ENCODE results near the gene SIPA1L2.
"Not testable (repeated sequence)": the region's sequence is repeated elsewhere in the genome, so short reads cannot be mapped to it uniquely, and the experiment has no call there.

Gene SIPA1L2

DNA sequence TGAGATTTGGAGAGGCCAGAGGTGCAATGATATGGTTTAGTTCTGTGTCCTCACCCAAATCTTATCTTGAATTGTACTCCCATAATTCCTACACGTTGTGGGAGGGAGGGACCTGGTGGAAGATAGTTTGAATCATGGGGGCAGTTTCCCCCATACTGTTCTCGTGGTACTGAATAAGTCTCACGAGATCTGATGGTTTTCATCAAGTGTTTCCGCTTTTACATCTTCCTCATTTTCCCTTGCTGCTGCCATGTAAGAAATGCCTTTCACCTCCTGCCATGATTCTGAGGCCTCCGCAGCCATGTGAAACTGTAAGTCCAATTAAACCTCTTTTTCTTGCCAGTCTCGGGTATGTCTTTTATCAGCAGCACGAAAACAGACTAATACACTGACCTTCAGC, 17.1 kb downstream of the SIPA1L2 start:
- not testable (repeated sequence) for DNase-seq

DNA sequence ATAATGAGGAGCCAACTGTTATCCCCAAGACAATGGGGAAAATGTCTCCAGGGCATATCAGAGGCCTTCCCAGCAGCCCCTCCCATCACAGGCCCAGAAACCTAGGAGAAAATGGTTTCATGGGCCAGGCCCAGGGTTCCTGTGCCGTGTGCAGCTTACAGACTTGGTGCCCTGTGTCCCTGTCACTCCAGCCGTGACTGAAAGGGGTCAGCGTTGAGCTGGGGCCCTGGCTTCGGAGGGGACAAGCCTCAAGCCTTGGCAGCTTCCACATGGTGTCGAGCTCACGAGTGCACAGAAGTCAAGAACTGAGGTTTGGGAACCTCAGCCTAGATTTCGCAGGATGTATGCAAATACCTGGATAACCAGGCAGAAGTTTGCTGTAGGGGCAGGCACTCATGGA, 18.1 kb downstream of the SIPA1L2 start:
- DNase-seq, result no peak

DNA sequence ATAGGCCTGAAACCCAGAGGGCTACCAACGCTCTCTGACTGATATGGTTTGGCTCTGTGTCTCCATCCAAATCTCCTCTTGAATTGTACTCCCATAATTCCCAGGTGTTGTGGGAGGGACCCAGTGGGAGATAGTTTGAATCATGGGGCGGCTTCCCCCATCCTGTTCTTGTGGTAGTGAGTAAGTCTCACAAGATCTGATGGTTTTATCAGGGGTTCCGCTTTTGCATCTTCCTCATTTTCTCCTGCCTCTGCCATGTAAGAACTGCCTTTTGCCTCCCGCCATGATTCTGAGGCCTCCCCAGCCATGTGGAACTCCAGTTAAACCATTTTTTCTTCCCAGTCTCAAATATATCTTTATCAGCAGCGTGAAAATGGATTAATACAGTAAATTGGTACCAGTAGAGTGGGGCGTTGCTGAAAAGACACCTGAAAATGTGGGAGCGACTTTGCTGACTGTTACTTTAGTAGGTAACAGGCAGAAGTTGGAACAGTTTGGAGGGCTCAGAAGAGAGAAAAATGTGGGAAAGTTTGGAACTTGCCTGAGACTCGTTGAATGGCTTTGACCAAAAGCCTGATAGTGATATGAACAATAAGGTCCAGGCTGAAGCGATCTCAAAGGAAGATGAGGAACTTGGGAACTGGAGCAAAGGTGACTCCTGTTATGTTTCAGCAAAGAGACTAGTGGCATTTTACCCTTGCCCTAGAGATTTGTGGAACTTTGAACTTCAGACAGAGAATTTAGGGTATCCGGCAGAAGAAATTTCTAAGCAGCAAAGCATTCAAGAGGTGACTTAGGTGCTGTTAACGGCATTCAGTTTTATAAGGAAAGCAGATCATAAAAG, 18.8 kb downstream of the SIPA1L2 start:
- DNase-seq, result not testable (repeated sequence)

DNA sequence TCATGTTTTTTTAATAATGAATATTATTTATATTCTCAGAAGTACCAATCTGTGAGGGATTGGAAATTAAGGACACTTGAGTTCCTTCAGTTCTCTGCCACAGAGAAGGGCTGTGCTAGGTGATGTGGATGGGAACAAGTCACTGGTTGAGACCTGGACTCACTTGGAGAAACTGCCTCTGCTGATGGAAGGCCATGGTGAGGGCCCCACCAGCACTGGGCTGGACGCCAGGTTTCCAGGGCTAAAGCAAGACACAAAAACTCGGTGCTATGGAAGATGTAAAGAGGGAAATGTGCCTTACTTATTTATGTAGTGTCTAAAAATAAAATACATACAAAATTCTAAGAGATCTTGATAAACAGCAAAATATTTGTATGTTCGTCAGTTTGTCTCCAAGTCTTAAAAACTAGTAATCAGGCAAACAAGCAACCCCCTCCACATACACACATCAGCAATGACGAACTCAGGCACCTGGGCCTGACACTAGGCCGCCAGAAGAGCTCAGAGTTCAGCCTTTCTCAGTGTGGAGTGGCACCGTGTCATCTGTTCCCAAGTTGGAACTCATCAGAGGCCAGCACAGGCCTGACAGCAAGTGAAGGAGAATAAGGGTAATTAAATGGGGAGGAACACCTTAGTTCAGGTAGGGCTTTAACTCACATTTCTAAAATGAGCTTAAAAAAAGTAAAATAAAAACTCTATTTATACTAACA, 19.6 kb downstream of the SIPA1L2 start:
- no peak for DNase-seq

DNA sequence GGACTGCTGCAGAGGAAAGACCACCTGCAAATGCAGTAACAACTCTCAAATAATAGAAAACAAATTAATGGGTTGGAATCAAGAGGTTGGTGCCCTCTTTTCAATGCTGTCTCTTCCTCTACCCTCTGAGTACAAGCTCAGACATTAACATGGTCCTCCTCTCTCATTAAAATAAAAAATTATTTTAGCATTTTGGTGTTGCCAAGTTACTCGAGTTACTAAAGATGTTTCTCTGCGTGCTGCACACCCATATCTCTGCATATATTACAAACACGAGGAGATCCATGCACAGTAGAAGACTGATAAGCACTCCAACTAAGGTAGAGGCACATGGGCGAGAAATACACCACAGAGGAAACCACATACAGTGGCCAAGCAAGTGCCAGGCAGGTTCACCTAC, 21.5 kb downstream of the SIPA1L2 start:
- no peak for DNase-seq

DNA sequence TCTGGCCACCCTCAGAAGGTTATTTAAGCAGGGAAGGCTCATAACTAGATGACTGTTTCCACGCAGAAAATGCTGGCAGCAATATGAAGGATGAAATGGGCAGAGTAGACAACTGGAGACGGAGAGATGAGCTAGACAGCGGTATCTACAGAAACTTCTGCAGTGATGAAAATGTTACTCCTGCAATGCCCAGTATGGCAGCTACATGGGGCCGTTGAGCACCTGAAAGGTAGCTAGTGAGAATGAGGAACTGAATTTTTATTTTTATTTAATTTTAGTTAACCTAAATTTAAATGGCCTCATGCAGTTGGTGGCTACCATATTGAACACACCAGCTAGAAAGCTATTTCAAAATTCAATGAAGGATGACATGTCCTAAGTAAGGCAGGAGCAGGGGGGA, 27.3 kb downstream of the SIPA1L2 start:
- no peak for DNase-seq

DNA sequence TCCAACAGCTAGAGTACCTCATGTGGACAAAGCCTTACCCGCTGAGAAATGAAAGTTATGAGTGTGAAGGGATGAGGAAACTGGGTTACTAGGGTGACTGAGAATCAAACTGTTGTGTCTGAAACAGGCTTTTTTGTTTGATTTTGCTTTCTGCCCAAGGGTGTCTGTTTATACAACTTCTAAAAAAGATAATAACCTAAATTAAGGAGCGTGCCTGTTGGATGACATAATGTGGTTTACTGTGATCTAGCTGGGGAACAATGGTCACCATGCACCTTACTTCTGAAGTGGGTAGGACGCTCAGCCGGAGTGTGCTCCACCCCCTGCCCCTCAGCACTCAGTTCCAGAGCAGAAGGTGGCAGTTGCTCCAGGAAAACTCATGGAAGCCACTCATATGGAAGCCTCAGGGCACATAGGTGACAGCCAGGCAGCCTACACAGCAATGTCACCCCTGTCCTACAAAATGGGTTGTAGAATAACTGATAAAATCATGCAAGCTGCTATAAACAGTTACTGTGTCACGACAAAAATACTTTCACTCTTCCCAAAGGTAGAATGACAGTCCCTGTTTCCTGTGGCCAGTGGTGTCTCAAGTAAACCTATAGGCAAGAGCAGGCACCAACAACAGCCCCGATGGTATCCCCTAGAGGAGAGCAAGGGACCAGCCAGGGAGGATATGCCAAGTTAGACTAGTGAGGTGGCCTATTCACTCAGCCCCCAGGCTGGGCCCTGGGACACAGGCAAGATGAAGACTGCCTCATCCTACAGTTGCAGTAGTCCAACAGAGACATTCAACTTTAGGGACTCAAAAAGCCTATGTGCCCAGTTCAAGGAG, 29.3 kb downstream of the SIPA1L2 start:
- no peak for DNase-seq

DNA sequence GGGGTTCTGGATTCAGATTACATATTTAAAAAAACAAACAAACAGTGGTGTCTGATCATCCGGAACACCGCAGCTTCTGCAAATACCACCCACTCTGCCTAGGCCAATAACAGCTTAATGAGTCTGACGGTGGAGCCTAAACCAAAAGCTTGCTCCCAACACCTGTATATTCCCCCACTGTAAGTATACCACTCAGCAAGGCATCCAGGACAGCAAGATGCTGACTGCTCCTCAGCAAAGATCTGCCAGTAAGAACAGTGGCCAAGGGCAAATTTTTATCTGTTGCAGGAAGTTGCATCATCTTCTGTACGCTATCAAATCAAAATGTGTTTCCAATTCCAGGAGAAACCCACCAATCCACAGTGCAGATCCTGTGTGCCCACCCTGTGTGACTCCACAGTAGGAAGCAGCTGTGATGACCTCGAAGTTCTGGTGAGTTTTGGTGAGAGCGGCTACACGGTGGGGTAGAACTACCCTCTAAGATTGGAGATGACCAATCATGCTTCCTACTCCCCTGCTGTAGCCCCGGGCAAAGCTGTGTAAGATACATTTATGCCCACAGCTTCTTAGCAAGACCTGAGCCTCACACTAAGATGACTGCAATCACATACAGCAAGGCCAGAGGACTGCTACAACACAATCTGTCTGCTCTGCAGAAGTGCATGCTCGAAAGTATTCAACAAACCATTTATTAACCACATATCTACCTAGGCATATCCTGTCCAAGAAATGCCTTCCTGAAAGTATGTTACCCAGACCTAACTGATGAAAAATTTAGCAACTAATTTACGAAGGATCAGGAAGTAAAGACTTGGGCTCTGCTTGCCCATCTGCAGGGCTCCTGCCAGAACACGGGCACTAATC, 30.5 kb downstream of the SIPA1L2 start:
- no peak for DNase-seq

DNA sequence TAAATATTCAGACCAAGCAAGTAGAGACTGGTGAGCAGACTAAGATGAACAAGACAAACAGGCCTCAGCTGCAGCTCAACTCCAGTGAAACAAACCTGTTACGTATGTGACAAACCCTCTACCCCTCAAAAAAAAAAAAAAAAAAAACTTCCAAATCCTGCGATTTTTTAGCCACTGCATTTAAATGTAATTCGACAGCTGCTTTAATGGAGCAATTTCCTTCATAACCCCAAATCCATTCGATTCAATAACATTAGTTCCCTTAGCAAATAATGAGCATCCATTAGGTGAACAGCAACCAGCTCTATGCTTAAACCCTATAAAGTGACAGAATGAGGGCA, 31.1 kb downstream of the SIPA1L2 start:
- no peak for DNase-seq

DNA sequence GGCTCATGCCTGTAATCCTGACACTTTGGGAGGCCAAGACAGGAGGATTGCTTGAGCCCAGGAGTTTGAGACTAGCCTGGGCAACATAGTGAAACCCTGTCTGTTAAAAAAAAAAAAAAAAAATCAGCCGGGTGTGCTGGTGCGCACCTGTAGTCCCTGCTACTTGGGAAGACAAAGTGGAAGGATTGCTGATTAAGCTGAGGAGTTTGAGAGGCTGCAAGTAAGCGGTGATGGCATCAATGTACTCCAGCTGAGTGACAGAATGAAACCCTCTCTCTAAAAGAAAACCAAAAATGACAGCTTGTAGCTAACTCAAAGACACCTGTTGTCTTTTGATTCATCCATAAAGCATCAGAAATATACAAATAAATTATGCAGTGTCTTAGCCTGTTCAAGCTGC, 31.8 kb downstream of the SIPA1L2 start:
- DNase-seq, result no peak

DNA sequence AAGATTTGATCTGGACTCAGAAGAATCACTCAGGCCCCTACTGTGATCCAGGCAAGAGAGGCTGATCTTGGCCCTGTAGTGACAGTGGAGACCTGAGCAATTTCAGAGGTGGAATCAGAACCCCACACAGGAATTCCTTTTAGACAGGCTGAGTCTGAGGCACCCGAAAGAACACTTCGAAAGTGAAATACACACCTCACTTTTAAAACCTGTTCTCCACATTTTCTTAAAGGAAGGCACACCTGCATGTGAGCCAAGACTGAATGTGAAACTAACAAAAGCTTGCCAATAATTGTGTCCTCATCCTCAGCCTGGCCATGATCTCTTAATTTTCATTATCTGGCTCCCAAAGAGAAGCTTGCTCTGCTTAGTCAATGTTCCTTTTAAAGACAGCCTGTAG, 32.2 kb downstream of the SIPA1L2 start:
- no peak for DNase-seq

DNA sequence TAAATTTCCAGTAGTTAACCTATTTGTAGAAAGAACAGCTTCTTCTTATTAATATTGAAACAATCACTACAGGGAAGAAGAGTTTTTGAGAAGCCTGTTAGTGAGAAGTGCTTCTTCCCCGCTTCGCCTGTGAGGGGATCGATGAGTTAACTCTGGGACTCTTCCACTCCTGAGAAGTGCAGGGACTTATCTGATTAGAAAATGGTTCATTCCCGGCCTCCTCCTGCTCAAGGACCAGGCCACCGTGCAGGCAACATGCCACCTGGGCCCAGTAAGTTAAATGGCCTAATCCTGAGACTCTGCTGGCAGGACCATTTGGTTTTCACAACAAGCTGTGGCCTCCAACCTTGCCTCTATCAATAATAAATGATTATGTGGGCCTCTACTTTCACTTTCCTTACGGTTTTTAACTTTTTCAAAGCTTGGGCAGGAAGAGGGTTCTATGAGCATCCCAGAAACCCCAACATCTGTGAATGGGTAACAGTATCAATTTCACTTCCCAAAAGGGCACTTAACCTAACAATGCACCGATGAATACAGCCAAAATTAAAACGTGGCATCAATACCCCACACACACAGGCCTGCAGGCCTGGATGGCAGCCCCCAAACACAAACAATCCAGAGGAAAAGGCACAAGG, 33.1 kb downstream of the SIPA1L2 start:
- DNase-seq, result no peak

DNA sequence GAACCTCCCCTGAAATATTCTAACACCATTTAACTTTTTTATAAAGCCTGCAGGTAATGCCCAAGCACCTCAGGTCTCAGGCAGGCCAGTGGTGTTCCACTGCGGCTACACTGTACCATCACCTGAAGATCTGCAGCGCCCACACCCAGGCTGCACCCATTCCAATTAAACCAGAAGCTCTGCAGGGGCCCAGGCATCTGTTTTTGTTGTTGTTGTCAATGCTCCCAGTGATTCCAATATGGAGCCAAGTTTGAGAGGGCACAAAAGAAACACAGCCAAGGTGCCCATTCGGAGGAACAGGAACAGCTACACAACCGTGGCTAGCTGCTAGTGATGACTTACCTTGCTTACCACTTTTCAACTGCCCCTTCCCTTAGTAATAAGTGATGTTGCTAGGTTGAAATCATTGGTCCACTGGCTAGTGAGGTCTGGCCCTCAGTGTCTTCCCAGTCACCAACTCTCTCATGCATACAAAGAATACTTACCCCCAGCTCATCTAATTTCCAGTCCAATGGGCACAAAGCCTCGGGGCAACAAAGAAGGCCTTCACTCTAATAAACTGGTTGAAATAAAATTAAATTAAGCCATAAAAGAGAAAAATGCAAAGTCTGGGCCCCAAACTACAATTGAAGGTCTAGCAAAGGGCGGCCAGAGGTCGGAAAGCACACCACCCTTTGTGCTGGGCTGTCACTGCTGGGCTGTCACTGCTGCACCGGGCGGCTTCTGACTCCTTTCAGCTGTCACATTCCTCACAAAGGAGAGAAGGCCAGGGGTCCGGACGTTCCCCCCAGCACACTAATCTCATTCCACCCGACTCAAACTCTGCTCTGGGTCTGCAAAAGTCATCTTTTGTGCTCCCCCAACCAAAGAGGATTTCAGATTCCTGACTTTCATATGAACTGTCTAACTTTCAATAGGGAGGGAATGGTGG, 34.9 kb downstream of the SIPA1L2 start:
- no peak for DNase-seq

DNA sequence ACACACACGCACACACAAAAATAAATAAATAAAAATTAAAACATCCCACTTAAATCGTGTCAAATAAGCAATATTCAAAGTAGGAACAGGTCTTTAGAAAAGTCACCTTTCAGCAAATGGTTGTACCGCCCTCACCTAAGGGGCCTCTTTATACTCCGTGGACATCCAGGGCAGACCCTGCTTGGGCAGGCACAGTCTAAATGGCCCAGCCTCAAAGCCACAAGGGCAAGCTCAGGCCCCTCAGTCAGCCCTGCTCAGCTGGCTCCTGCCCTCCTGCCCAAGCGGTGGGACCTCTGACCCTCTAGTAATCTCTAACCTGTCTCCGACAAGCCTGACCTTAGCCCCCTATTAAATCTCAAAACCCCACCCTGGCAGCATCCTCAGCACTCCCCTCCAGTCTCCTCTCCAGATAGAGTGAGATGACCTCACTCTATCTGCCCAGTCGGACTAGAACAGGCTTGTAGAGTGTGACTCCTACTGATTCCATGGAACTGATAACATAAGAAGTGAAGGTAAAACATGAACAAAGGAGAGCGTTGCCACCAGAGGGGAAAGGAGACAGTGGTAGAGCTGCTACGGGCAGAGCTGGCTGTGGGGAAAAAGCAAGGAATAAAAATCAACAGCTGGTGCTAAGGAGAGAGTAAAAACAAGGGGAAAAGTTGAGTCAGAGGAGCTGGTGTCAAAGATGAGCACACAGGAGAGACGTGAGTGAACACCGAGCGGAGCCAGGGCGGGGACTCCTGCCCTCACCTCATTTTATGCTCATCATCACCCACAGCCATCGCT, 36.0 kb downstream of the SIPA1L2 start:
- no peak for DNase-seq

DNA sequence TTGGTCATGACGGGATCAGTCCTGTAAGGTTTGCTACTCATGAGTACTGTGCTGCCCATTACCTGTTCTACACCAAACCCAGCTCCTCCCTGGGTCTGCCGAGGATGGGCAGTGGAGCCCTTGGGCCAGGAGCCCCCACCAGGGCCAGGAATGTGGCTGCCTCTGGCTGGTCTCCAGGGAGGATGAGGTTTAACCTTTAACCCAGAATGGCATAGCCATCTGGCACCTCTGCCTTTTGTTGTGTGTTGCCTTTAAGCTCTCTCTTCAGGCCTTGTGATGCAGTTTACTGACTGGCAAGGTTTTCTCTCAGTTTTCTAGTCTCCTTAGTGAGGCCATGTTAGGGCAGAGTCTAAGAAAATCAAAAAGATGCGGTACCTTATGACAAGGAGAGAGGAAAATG, 38.6 kb downstream of the SIPA1L2 start:
- no peak for DNase-seq

DNA sequence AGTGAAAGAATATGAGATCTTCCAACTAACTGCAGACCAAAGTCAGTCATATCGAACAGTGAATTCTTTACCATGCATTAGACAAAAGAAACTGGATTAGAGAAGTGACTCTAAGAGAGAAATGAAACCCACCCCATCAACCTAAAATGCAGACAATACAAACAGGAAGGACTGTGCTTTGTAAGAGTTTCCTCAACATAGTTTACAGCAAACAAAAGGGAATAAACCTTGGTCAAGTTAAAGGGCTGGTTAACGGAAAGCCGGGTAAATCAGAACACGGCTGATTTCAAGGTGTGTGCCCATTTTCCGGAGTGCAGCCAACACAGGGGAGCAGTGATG, 39.2 kb downstream of the SIPA1L2 start:
- no peak for DNase-seq

DNA sequence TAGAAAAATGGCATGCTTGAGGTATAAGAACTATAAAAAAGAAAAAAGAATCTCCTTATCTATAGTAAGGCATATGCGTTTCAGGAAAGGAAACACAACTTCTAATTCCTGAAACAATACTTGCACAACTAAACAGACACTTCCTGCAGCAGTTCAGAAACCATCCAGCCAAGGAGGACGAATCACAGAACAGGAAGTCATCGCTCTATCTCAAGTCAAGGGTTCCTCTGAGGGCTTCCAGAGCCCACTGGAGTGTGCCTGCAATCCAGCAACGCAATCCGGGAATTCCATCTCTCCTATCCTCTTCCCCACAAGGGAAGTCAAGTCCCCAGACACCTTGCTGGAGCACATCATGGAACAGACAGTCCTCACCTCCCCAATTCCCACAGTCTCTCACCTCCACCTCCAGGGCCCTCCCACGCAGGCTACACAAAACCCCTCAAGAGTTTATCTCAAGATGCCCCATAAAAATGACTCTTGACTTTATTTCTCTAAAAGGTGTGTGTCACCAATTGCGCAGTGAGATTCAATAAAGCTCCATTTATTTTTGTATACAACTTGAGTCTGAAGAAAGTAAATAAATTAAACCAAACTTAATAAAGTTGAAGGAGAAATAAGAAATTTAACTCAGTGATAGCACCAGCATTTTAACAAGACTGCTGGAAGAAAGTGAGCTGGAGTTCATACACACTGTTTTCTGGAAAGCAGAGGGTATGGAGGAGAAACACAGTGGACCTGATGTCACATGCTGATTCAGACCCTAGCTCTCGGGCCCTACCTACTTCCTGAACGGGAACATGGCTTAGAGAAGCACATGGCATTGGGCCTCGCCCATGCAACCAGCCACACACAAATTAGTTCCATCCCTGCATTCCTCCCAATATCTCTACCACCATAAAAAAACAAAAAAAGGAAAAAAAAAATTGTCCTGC, 39.9 kb downstream of the SIPA1L2 start:
- DNase-seq, result no peak

DNA sequence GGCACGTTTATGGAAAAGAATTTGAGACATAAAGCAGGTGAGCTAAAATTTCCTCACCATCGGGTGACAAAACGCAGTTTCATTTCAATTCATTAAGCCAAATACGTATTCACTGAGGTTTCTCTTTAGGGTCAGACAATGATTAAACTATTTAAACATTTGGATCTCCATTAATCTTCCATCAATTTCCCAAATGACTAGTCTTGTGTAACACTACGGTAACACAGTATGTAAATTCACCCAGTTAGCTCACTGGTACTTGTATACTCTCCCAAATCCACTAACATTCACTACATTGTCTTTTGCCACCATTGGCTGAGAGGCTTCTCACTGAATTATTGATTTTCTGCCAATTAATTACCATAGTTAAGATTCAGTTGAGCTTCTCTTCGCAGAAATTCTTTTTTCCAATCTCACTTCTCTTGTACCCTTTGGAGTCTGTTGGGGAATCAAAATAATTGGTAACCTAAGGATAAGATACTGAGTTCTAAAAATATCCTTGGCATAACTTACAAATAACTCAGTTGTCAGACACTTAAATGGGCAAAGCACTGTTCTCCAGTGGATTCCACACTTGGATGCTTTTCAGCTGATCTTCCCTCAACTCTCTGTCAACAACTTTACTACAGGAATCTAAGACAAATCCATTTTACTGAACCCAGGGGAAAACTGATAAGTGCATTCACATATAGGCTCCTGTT, 40.7 kb downstream of the SIPA1L2 start:
- DNase-seq, result no peak

Measured in stimulated activated CD4-positive, alpha-beta T cell treated with anti-CD3 and anti-CD28 coated beads, Interleukin-2, amount 100 ng/mL, for 48 hours (primary cell).